Stimulated activated naive CD8-positive, alpha-beta T cell treated with anti-CD3 and anti-CD28 coated beads, Interleukin-15, Interleukin-2, amounts not matched to agents 100 ng/mL and 50 ng/mL, for 24 hours (primary cell): ENCODE data around the gene LRRC32.
"Not testable (repeated sequence)": the region's sequence is repeated elsewhere in the genome, so short reads cannot be mapped to it uniquely, and the experiment has no call there.

Experiments
- H3K27ac Mint-ChIP-seq: one replicate; pipeline ENCODE4 v1.8.0; 2021; ENCODE audit warnings: mild to moderate bottlenecking, mixed read lengths
- H3K27me3 Mint-ChIP-seq: one replicate; pipeline ENCODE4 v1.8.0; 2021; ENCODE audit warnings: mixed read lengths
- H3K36me3 Mint-ChIP-seq: one replicate; pipeline ENCODE4 v1.8.0; 2021; ENCODE audit warnings: low read depth, mixed read lengths
- H3K4me1 Mint-ChIP-seq: one replicate; pipeline ENCODE4 v1.8.0; 2021; ENCODE audit warnings: low read depth, mixed read lengths
- H3K4me3 Mint-ChIP-seq: one replicate; pipeline ENCODE4 v1.8.0; 2021; ENCODE audit warnings: mild to moderate bottlenecking, mixed read lengths
- H3K9me3 Mint-ChIP-seq: one replicate; pipeline ENCODE4 v1.8.0; 2021; ENCODE audit warnings: mixed read lengths

The LRRC32 gene

GRCh38 chr11:76656050-76656531 lies 14.5 kb downstream of the LRRC32 start:
- H3K27ac Mint-ChIP-seq: no peak overlapping the region
- H3K27me3 Mint-ChIP-seq: peaks cover 3% of the 10 kb centered on the region
- H3K4me1 Mint-ChIP-seq: peaks cover 12% of the 10 kb centered on the region
- no peak overlapping the region for H3K4me3 Mint-ChIP-seq
- no peaks in the 10 kb centered on the region for H3K9me3 Mint-ChIP-seq
- H3K36me3 Mint-ChIP-seq: peaks cover 3% of the 10 kb centered on the region

- H3K27ac Mint-ChIP-seq: no peak overlapping the region
- peaks cover 3% of the 10 kb centered on the region for H3K36me3 Mint-ChIP-seq
- H3K4me3 Mint-ChIP-seq: no peak overlapping the region
Observed at GRCh38 chr11:76655501-76656049, 15.0 kb downstream of the LRRC32 start.

GRCh38 chr11:76654980-76655379 lies 15.6 kb downstream of the LRRC32 start:
- Mint-ChIP-seq H3K36me3 (peaks cover 3% of the 10 kb centered on the region), H3K27ac (peak overlapping the region; percentile 36), H3K9me3 (no peaks in the 10 kb centered on the region), H3K4me1 (peaks cover 12% of the 10 kb centered on the region), H3K4me3 (no peak overlapping the region), H3K27me3 (peaks cover 7% of the 10 kb centered on the region)

More at GRCh38 chr11:76655501-76656049, 15.0 kb downstream of the LRRC32 start:
- H3K9me3 Mint-ChIP-seq: no peaks in the 10 kb centered on the region
- peaks cover 7% of the 10 kb centered on the region for H3K27me3 Mint-ChIP-seq
- peaks cover 12% of the 10 kb centered on the region for H3K4me1 Mint-ChIP-seq

GRCh38 chr11:76654298-76654851 lies 16.2 kb downstream of the LRRC32 start:
- H3K36me3 Mint-ChIP-seq: peaks cover 3% of the 10 kb centered on the region
- H3K27me3 Mint-ChIP-seq: peaks cover 8% of the 10 kb centered on the region
- H3K9me3 Mint-ChIP-seq: no peaks in the 10 kb centered on the region
- no peak overlapping the region for H3K4me3 Mint-ChIP-seq
- H3K27ac Mint-ChIP-seq: no peak overlapping the region
- H3K4me1 Mint-ChIP-seq: peaks cover 12% of the 10 kb centered on the region

GRCh38 chr11:76653674-76654284 lies 16.8 kb downstream of the LRRC32 start:
- peaks cover 12% of the 10 kb centered on the region for H3K4me1 Mint-ChIP-seq

GRCh38 chr11:76653012-76653673 lies 17.4 kb downstream of the LRRC32 start:
- peaks cover 11% of the 10 kb centered on the region for H3K4me1 Mint-ChIP-seq
- H3K27ac Mint-ChIP-seq: no peak overlapping the region
- no peak overlapping the region for H3K4me3 Mint-ChIP-seq
- no peaks in the 10 kb centered on the region for H3K36me3 Mint-ChIP-seq
- no peaks in the 10 kb centered on the region for H3K9me3 Mint-ChIP-seq
- H3K27me3 Mint-ChIP-seq: peaks cover 13% of the 10 kb centered on the region

More at GRCh38 chr11:76653674-76654284, 16.8 kb downstream of the LRRC32 start:
- no peak overlapping the region for H3K4me3 Mint-ChIP-seq
- H3K9me3 Mint-ChIP-seq: no peaks in the 10 kb centered on the region
- H3K36me3 Mint-ChIP-seq: no peaks in the 10 kb centered on the region
- no peak overlapping the region for H3K27ac Mint-ChIP-seq
- peaks cover 13% of the 10 kb centered on the region for H3K27me3 Mint-ChIP-seq

GRCh38 chr11:76649851-76650372 lies 20.6 kb downstream of the LRRC32 start:
- no peak overlapping the region for H3K27ac Mint-ChIP-seq
- no peaks in the 10 kb centered on the region for H3K9me3 Mint-ChIP-seq
- H3K27me3 Mint-ChIP-seq: peaks cover 39% of the 10 kb centered on the region
- H3K4me3 Mint-ChIP-seq: no peak overlapping the region
- peaks cover under 1% of the 10 kb centered on the region for H3K4me1 Mint-ChIP-seq
- no peaks in the 10 kb centered on the region for H3K36me3 Mint-ChIP-seq

- H3K4me3 Mint-ChIP-seq: no peak overlapping the region
- H3K27me3 Mint-ChIP-seq: peaks cover 45% of the 10 kb centered on the region
- no peaks in the 10 kb centered on the region for H3K36me3 Mint-ChIP-seq
- H3K9me3 Mint-ChIP-seq: no peaks in the 10 kb centered on the region
- H3K4me1 Mint-ChIP-seq: peaks cover 9% of the 10 kb centered on the region
- H3K27ac Mint-ChIP-seq: no peak overlapping the region
Observed at GRCh38 chr11:76649011-76649410, 21.5 kb downstream of the LRRC32 start.

GRCh38 chr11:76648061-76648460 lies 22.5 kb downstream of the LRRC32 start:
- H3K27ac Mint-ChIP-seq: no peak overlapping the region
- peaks cover 50% of the 10 kb centered on the region for H3K27me3 Mint-ChIP-seq
- no peaks in the 10 kb centered on the region for H3K9me3 Mint-ChIP-seq
- no peak overlapping the region for H3K4me3 Mint-ChIP-seq
- peaks cover 19% of the 10 kb centered on the region for H3K4me1 Mint-ChIP-seq
- H3K36me3 Mint-ChIP-seq: no peaks in the 10 kb centered on the region

- H3K4me3 Mint-ChIP-seq: no peak overlapping the region
- peaks cover 54% of the 10 kb centered on the region for H3K27me3 Mint-ChIP-seq
- H3K4me1 Mint-ChIP-seq: peaks cover 29% of the 10 kb centered on the region
- H3K36me3 Mint-ChIP-seq: no peaks in the 10 kb centered on the region
- H3K27ac Mint-ChIP-seq: no peak overlapping the region
- no peaks in the 10 kb centered on the region for H3K9me3 Mint-ChIP-seq
Observed at GRCh38 chr11:76646882-76647534, 23.5 kb downstream of the LRRC32 start.

- Mint-ChIP-seq H3K4me3 (no peak overlapping the region), H3K36me3 (no peaks in the 10 kb centered on the region), H3K9me3 (no peaks in the 10 kb centered on the region), H3K4me1 (peaks cover 46% of the 10 kb centered on the region), H3K27ac (peak overlapping the region; percentile 15), H3K27me3 (peaks cover 57% of the 10 kb centered on the region)
Observed at GRCh38 chr11:76644591-76644990, 26.0 kb downstream of the LRRC32 start.

GRCh38 chr11:76643711-76644110 lies 26.8 kb downstream of the LRRC32 start:
- Mint-ChIP-seq H3K4me1 (peaks cover 46% of the 10 kb centered on the region), H3K27me3 (peaks cover 58% of the 10 kb centered on the region), H3K27ac (peak overlapping the region; percentile 63)
- H3K9me3 Mint-ChIP-seq, H3K36me3 Mint-ChIP-seq, H3K4me3 Mint-ChIP-seq: not testable (repeated sequence)

GRCh38 chr11:76642341-76642740 lies 28.2 kb downstream of the LRRC32 start:
- peaks cover 55% of the 10 kb centered on the region for H3K4me1 Mint-ChIP-seq
- peaks cover 55% of the 10 kb centered on the region for H3K27me3 Mint-ChIP-seq
- no peaks in the 10 kb centered on the region for H3K36me3 Mint-ChIP-seq
- H3K9me3 Mint-ChIP-seq: no peaks in the 10 kb centered on the region
- peak overlapping the region; percentile 96 for H3K27ac Mint-ChIP-seq
- peak overlapping the region; percentile 66 for H3K4me3 Mint-ChIP-seq

- Mint-ChIP-seq H3K4me1 (peaks cover 59% of the 10 kb centered on the region), H3K36me3 (no peaks in the 10 kb centered on the region), H3K27ac (peak overlapping the region; percentile 96), H3K9me3 (no peaks in the 10 kb centered on the region), H3K4me3 (peak overlapping the region; percentile 66), H3K27me3 (peaks cover 51% of the 10 kb centered on the region)
Observed at GRCh38 chr11:76641905-76642304, 28.6 kb downstream of the LRRC32 start.
